HG03108 (cell line): ENCODE data around the gene MAP3K12.
A peak's percentile ranks its signal among the peaks of the same experiment; 100 is the strongest.

Source experiments
- ATAC-seq: cut with Tn5 transposase; IDR thresholded peaks from one replicate; pipeline ENCODE4 v1.9.1; 2021; ENCODE audit warnings: moderate library complexity; ENCODE audit not compliant: unreplicated experiment

MAP3K12 gene

GRCh38 chr12:53510181-53510812 is 11.0 kb upstream of the MAP3K12 start:
- no peak for ATAC-seq

DNA sequence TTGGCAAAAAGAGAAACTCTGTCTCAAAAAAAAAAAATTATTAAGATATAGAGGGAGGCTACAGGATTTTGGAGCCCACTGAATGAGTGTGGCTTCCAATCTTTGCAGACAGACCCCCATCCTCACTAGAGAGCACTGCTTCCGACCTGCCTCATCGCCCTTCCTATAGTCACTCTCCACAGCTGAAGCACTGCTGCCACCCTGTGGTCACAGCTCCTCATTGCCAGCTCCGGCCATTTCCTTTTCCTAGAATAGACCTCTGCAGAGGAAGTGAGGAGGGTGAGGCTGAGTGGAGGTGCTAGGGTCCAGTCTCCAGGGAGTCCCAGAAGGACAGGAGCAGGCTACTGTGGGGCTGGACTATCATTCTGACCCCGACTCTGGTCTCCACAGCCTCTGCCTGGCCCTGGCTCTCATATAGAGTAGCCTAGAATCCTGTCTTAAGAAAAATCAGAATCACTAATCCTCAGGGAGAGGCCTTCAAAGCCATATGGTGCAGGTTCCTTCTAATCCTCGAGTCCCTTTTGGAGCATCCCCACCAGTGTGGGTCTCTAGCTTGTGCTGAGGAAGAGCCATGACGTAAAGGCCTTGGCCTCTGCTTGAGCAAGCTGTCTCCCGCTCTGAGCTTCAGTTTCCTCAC is 9.4 kb upstream of the MAP3K12 start:
- ATAC-seq = peak; percentile 83

DNA sequence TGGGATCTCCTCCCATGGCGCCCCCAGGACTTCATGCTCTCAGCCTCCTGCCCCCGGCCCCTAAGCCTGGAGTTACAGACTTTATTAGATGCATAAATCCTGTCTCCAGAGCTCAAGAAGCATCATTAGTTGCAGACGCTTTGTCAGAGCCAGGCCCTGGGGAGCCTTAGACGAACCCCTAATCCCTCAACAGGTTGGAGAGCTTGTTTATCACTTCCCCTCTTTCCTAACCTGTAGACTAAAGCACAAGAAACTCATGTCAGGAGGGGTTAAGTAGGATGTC is 8.3 kb upstream of the MAP3K12 start:
- ATAC-seq = no peak

GRCh38 chr12:53506881-53507602 is 7.8 kb upstream of the MAP3K12 start, which contains the start of gene NPFF:
Gene NPFF (minus strand): TSS chr12:53507484. CDS start chr12:53507474, 10 bp downstream.
- no peak for ATAC-seq

DNA sequence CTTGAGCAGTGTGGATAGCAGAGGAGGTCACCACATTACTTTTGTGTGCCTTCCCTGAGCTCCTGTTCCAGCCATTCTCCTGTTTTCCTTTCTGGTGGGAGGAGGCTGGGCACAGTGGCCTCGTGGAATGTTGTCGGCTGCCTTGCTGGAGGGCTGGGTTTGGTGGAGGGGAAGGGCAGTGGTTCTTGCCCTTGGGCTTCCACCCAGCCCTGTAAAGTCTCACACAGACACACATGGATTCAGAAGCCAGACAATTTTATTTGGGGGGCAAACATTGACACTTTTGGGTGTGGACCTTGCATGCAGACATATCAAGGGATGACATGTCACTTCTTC is 7.2 kb upstream of the MAP3K12 start:
- ATAC-seq = no peak

DNA sequence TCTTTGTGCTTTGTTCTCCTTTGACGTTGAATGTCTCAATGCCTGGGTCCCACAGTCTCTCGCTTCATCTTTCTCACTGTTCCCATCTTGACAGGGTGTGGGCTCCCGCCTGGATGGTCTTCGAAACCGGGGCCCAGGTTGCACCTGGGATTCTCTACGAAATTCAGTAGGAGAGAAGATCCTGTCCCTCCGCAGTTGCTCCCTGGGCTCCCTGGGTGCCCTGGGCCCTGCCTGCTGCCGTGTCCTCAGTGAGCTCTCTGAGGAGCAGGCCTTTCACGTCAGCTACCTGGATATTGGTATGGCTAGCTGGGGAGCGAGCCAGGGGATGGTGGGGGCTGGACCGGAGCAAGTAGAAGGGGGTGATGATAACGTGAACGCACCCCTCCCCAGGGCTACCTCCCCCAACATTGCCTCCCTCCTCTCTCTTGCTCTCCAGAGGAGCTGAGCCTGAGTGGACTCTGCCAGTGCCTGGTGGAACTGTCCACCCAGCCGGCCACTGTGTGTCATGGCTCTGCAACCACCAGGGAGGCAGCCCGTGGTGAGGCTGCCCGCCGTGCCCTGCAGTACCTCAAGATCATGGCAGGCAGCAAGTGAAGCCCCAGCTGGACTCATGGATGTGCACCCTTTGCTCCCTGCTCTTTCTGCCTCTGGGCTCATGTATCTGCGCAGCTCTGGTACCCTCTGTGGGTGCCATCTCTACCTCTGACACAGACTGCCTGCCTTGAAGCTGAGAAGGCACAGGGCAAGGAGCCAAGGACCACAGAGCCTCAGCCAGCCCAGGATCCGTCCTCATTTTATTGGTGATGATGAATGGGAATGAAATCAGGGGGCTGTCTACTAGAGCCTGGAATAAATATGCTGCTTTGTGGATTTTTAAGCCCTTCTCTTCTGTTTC is 6.5 kb upstream of the MAP3K12 start:
- ATAC-seq = no peak

DNA sequence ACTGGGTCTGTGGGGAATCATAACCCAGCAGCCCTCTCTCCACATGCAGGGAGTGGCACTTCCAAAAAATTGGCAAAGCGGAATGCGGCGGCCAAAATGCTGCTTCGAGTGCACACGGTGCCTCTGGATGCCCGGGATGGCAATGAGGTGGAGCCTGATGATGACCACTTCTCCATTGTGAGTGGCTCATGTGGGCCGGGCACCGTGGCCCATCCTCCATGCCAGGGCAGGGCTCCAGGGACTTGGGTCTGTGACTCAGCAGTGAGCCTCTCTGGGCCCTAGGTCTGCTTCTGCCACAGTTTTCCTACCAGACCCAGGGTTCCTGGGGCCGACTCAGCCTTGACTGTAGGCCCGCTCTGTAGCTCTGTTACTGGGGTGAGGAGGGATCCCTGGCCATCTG is 5.8 kb upstream of the MAP3K12 start:
- ATAC-seq = no peak

DNA sequence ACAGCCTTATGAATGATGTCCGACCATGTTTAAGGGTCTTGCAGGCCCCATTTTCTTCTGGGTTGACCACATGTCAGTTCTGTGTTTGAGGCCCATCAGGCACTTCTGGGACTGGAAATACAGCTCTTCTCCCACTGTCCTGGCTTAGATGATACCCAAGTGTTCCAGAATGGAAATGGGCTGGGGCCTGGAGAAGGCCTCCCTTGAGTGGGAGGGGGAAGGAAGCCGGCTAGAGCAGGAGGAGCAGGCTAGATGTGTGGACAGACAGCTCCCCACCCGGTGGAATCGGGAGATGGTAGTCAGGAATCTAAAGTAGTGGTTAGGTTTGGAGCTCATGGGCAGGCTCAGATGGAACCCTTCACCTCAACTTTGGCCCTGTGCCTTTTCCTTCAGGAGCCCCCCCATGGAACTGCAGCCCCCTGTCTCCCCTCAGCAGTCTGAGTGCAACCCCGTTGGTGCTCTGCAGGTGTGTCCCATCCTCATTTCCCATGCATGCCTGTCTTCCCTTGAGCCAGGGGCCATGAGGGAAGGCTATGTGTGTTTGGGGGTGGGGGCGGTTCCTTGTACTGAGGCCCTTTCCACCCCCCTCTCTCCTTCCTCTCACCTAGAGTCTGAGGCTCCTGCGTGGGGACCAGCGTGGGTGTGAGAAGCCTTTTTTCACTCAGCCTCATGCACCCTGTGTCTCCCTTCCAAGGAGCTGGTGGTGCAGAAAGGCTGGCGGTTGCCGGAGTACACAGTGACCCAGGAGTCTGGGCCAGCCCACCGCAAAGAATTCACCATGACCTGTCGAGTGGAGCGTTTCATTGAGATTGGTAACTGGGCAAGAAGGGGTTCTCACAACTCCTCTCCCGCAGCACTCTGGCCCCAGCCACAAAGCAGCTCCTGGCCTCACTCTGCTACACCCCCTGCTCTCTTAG is 5.0 kb upstream of the MAP3K12 start:
- no peak for ATAC-seq

- no peak for ATAC-seq
Observed at GRCh38 chr12:53502983-53503728, 3.9 kb upstream of the MAP3K12 start.

DNA sequence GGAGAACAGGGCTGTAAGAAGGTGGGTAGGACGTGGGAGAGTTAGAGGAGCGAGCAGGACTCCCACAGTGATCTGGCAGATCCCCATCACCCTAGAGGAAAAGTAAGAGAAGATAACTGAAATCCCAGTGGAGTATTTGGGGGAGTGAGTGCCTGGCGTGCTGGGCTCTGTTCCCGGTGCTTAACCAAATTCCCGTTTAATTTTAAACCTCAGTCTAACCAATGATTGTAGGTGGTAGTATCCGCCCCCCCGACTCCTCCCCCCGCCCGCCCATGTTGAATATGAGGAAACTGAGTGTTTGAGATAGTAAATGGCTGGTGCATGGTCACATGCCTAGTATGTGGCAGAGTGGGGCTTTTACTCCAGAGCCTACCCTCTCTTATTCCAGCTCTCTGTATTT is 3.1 kb upstream of the MAP3K12 start:
- no peak for ATAC-seq

DNA sequence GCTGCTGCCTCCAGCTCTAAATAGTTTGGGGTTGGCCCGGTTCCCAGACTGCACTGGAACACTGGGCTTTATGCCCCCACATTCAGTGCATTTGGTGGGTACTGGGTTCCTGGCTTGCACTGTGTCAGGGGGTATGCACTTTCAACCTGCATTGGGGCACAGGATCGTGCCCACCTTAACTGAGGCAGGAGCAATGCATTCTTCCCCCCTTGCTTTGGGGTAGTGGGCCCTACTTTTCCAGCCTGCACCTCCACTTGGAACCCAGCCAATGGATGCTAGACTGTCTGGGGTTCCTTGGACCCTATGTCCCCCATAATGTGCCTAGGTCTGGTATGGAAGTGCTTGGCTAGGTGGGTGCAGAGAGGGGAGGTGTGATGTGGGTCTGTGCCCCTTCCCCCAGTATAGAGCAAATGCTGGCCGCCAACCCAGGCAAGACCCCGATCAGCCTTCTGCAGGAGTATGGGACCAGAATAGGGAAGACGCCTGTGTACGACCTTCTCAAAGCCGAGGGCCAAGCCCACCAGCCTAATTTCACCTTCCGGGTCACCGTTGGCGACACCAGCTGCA is 2.4 kb upstream of the MAP3K12 start:
- ATAC-seq = no peak

GRCh38 chr12:53500776-53501614 is 1.7 kb upstream of the MAP3K12 start, which contains the start of gene TARBP2:
Gene TARBP2 (plus strand): TSS chr12:53501283. CDS start chr12:53501409, 126 bp downstream.
- peak; percentile 70 for ATAC-seq

DNA sequence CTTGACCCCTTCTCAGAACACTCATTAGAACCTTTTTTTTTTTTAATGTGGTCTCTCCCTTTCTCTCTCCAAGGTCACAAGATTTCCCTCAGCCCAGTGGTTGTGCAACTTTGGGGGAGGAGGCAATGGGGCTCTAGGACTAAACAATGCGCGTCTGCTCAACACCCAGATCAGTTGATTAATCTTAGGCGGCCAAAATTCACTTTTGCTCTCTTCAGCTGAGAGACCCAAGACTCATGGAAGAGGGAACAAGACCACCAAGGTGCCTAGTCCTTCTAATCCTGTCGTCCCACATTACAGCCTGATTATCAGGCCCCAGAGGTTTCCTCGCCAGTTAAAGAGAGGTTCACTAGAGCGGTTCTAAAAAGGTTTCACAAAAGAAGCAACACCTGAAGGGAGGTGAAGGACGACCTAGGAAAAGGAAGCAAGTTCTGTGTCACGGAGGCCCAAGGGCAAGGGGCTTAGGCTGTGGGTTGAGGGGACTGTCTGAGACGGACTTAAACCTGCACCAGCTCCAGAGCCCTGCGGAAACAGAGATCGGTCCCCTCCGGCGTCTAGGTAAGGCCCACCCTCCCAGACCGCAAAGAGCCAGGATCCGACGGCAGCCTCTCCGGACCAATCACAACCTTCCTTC is 1.0 kb upstream of the MAP3K12 start:
- ATAC-seq = no peak

DNA sequence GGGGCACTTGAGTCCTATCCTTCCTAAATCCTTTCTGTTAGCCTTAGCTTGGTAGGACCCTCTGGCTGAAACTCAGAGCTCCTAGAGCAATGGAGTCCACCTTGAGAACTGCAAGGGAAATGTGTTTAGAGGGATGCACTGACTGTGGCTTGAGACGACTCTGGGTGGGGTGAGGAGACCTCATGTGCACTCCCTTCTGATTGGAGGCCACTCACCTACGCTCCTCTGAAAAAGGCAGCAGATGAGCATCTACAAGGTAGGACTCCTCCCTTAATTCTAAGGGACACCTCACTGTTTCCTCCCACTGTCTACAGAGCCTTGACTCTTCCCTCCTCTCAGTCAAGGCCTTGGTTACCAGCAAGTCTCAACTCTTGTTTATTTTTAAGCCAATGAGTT is 1.0 kb downstream of the MAP3K12 start:
- ATAC-seq = no peak

DNA sequence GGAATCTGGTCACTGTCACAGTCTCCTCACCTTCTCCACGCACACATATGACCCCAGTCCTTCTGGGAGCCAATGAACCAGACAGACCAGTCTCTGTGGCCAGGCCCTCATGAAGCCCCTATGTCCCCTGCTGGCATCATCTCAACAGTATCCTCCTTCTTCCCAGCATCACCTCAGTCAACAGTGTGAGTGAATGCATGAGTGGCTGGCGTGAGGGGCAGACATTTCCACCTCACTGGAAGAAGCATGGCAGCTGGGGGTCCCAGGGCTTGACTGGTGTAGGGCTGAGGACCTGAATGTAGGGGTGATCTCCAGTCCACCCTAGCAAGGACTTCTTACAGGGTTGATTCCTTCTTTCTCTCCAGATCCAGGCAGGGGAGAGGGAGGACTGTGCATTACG is 1.8 kb downstream of the MAP3K12 start:
- ATAC-seq = no peak

DNA sequence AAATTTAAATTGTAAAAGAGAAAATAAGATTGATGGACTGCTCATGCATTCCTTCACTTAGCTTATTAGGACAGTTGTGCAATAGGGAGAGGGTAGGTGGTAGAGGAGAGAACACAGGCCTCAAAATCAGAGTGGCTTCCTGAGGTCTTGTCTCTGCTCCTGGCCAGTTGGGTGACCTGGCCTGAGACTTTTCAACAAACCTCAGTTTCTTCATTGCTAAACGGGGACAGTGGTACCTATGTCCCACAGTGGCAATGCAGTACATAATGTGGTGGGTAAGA is 2.6 kb downstream of the MAP3K12 start:
- ATAC-seq = no peak

GRCh38 chr12:53495903-53496751 is 3.1 kb downstream of the MAP3K12 start:
- ATAC-seq = no peak
